ENCODE measurements around the gene SCN5A. TPM values are rescaled to one million over a fixed set of nuclear protein-coding genes. Genes with fewer than 3 reads are reported as not detected.
A peak's percentile ranks its signal among the peaks of the same experiment; 100 is the strongest.

SCN5A gene
- polyA plus RNA-seq, 1 experiment = 0.74 TPM

GRCh38 chr3:38628835-38629234 lies 20.7 kb downstream of the SCN5A start:
- H3K36me3 ChIP-seq (ENCODE audit: control insufficient read depth, insufficient read depth, low read length) = no peaks in the 10 kb centered on the region
- POLR2A ChIA-PET = no interaction called here
- CTCF ChIA-PET = interaction anchor here (0.7 to 0.8 kb wide), 2 partner anchors 9 to 23 kb away, joined by 3 to 4 read pairs; no protein-coding TSS in a partner anchor
- no peak for DNase-seq (ENCODE audit: low read depth)
- no peak overlapping the region for H3K4me3 ChIP-seq (ENCODE audit: low read depth, low read length)
- TF ChIP-seq CTCF (IDR thresholded peaks at IDR 0.05; ENCODE audit: insufficient read depth, low read depth, low read length) = no peak
- no peaks in the 10 kb centered on the region; the same call in 1 of the 2 replicates for H3K27me3 ChIP-seq (ENCODE audit: control insufficient read depth, insufficient read depth, low read length)

DNA sequence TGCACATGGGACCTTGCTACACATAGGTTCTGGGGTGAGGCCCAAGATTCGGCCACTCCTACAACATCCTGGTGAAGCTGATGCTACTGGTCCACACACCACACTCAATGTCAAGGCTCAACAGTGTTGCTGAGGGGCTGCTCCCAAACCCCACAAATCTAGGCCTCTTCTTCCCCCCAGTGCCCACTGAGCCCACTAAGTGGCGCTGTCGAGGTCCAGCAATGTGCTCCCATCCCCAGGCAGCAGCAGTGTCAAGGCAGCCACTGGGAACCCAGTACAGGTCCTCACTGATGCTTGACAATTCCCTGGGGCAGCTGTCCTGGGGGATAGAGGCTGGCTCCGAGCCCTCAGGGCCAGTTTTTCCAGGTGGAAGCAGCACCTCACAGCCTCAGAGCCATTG lies 21.5 kb downstream of the SCN5A start:
- Histone ChIP-seq H3K36me3 (ENCODE audit: control insufficient read depth, insufficient read depth, low read length) (no peaks in the 10 kb centered on the region), H3K27me3 (ENCODE audit: control insufficient read depth, insufficient read depth, low read length) (no peaks in the 10 kb centered on the region), H3K4me3 (ENCODE audit: low read depth, low read length) (no peak overlapping the region)
- ChIA-PET CTCF (interaction anchor here (0.7 to 0.8 kb wide), 2 partner anchors 15 to 23 kb away, joined by 3 to 4 read pairs; no protein-coding TSS in a partner anchor), POLR2A (no interaction called here)
- peak; percentile 55 for TF ChIP-seq CTCF (IDR thresholded peaks at IDR 0.05; ENCODE audit: insufficient read depth, low read depth, low read length)
- DNase-seq (ENCODE audit: low read depth) = no peak

DNA sequence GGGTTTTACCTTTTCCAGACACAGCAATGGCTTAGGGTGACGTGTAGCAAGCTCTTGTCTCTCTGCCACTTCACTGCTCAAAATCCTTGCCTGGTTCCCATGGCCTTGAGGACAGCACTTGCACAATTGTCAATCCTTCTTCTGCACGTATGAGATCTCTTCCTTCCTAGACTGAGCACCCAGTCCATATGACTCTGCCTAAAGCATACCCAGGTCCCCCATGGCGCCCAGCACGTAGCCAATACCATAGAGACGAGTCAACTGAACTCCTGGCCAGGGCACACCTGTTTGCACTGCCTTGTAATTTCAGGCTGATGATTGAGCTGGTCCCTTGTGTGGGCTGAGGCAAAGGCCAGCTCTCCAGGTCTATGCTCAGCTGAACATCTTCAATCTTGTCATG lies 23.3 kb downstream of the SCN5A start:
- DNase-seq (ENCODE audit: low read depth) = no peak
- Histone ChIP-seq H3K36me3 (ENCODE audit: control insufficient read depth, insufficient read depth, low read length) (no peaks in the 10 kb centered on the region), H3K4me3 (ENCODE audit: low read depth, low read length) (no peak overlapping the region), H3K27me3 (ENCODE audit: control insufficient read depth, insufficient read depth, low read length) (no peaks in the 10 kb centered on the region)
- no peak for TF ChIP-seq CTCF (IDR thresholded peaks at IDR 0.05; ENCODE audit: insufficient read depth, low read depth, low read length)
- ChIA-PET POLR2A (no interaction called here), CTCF (no interaction called here)

- DNase-seq (ENCODE audit: low read depth) = no peak
- H3K36me3 ChIP-seq (ENCODE audit: control insufficient read depth, insufficient read depth, low read length) = no peaks in the 10 kb centered on the region
- no peak overlapping the region for H3K4me3 ChIP-seq (ENCODE audit: low read depth, low read length)
- ChIA-PET POLR2A (no interaction called here), CTCF (no interaction called here)
- TF ChIP-seq CTCF (IDR thresholded peaks at IDR 0.05; ENCODE audit: insufficient read depth, low read depth, low read length) = no peak
- no peaks in the 10 kb centered on the region for H3K27me3 ChIP-seq (ENCODE audit: control insufficient read depth, insufficient read depth, low read length)
These were observed 25.9 kb downstream of the SCN5A start for GRCh38 chr3:38623539-38623938.

DNA sequence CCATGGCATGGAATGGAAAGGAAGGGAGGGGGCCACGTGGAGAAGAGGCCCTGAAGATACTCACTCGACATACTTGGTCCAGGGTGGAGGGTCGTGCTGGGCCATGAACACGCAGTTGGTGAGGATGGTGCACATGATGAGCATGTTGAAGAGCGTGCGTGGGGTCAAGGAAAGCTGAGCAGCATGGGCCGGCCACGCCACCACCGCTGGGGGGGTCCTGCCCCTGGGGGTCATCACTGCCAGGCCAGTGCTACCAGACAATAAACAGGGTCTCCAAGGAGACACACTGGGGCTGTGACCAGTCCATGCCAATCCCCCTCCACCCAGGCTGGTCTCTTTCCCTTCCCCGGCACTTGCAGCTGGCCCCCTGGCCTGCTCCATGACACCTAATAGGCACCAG lies 27.2 kb downstream of the SCN5A start:
- DNase-seq (ENCODE audit: low read depth) = no peak
- ChIA-PET CTCF (interaction anchor here (3.3 kb wide), 1 partner anchor 9 kb away, joined by 9 read pairs; no protein-coding TSS in a partner anchor), POLR2A (no interaction called here)
- TF ChIP-seq CTCF (IDR thresholded peaks at IDR 0.05; ENCODE audit: insufficient read depth, low read depth, low read length) = no peak
- Histone ChIP-seq H3K36me3 (ENCODE audit: control insufficient read depth, insufficient read depth, low read length) (no peaks in the 10 kb centered on the region), H3K4me3 (ENCODE audit: low read depth, low read length) (no peak overlapping the region), H3K27me3 (ENCODE audit: control insufficient read depth, insufficient read depth, low read length) (no peaks in the 10 kb centered on the region)
